Kidney epithelial cell (primary cell): Measurements from ENCODE around the gene PRIM2. TPM values are rescaled to one million over a fixed set of nuclear protein-coding genes. Genes with fewer than 3 reads are reported as not detected.
"Not testable (repeated sequence)": the region's sequence is repeated elsewhere in the genome, so short reads cannot be mapped to it uniquely, and the experiment has no call there.

Experiments used
- DNase-seq: peaks from one replicate; pipeline ENCODE4 v3.0.0-alpha.2; 2010; ENCODE audit warnings: low read depth
- H3K27me3 ChIP-seq: 2 replicates; pipeline ENCODE4 v1.6.0; 2011; ENCODE audit warnings: low read length; ENCODE audit not compliant: control insufficient read depth, insufficient read depth
- H3K36me3 ChIP-seq: 2 replicates; pipeline ENCODE4 v1.5.1; 2011; ENCODE audit warnings: low read length; ENCODE audit not compliant: control insufficient read depth, insufficient read depth
- H3K4me3 ChIP-seq: 2 replicates; pipeline ENCODE4 v1.5.1; 2011; ENCODE audit warnings: low read depth, mild to moderate bottlenecking, control low read depth, low read length
- CTCF ChIP-seq: IDR thresholded peaks from 2 replicates; pipeline ENCODE4 v1.5.1; 2011; ENCODE audit warnings: mild to moderate bottlenecking, moderate library complexity, low read length, control low read depth, inconsistent platforms; ENCODE audit not compliant: insufficient read depth, poor library complexity, severe bottlenecking
- total RNA-seq: library from RNA; depleted of rRNA; stranded (reverse); fragments of >200 nt; gene quantifications from 2 replicates; pipeline ENCODE4 v1.2.3, GENCODE V29; 2015

PRIM2 gene
- total RNA-seq, 1 donor from 2014 or later, result 17.9 TPM

- Histone ChIP-seq H3K36me3 (no peaks in the 10 kb centered on the region), H3K27me3 (no peaks in the 10 kb centered on the region), H3K4me3 (no peak overlapping the region)
- DNase-seq, result no peak
- TF ChIP-seq CTCF, result no peak
These were observed 38.4 kb upstream of the PRIM2 start for GRCh38 chr6:57279013-57279412.

GRCh38 chr6:57283106-57283505 is 34.3 kb upstream of the PRIM2 start:
- no peak overlapping the region for H3K4me3 ChIP-seq
- no peaks in the 10 kb centered on the region for H3K27me3 ChIP-seq
- TF ChIP-seq CTCF, result no peak
- no peak for DNase-seq
- no peaks in the 10 kb centered on the region for H3K36me3 ChIP-seq

- DNase-seq, result no peak
- Histone ChIP-seq H3K4me3 (no peak overlapping the region), H3K36me3 (no peaks in the 10 kb centered on the region), H3K27me3 (no peaks in the 10 kb centered on the region)
- no peak for TF ChIP-seq CTCF
These were observed 33.4 kb upstream of the PRIM2 start for GRCh38 chr6:57283911-57284455.

GRCh38 chr6:57288136-57288535 is 29.3 kb upstream of the PRIM2 start:
- not testable (repeated sequence) for H3K27me3 ChIP-seq, H3K36me3 ChIP-seq, H3K4me3 ChIP-seq, DNase-seq

GRCh38 chr6:57293472-57293871 is 24.0 kb upstream of the PRIM2 start:
- not testable (repeated sequence) for H3K36me3 ChIP-seq, H3K4me3 ChIP-seq, H3K27me3 ChIP-seq, DNase-seq

- no peaks in the 10 kb centered on the region for H3K27me3 ChIP-seq
- TF ChIP-seq CTCF, result no peak
- DNase-seq, result no peak
- H3K36me3 ChIP-seq, result no peaks in the 10 kb centered on the region
- H3K4me3 ChIP-seq, result no peak overlapping the region
These were observed 22.5 kb upstream of the PRIM2 start for GRCh38 chr6:57294862-57295445.

- no peak for DNase-seq
- Histone ChIP-seq H3K36me3 (no peaks in the 10 kb centered on the region), H3K4me3 (no peak overlapping the region), H3K27me3 (no peaks in the 10 kb centered on the region)
- no peak for TF ChIP-seq CTCF
These were observed 19.9 kb upstream of the PRIM2 start for GRCh38 chr6:57297505-57297904.
